ENCODE data around the gene PRXL2C. TPM values are rescaled to one million over a fixed set of nuclear protein-coding genes. Genes with fewer than 3 reads are reported as not detected.

PRXL2C gene
- total RNA-seq, 2 experiments from 2014 or later: not detected

DNA sequence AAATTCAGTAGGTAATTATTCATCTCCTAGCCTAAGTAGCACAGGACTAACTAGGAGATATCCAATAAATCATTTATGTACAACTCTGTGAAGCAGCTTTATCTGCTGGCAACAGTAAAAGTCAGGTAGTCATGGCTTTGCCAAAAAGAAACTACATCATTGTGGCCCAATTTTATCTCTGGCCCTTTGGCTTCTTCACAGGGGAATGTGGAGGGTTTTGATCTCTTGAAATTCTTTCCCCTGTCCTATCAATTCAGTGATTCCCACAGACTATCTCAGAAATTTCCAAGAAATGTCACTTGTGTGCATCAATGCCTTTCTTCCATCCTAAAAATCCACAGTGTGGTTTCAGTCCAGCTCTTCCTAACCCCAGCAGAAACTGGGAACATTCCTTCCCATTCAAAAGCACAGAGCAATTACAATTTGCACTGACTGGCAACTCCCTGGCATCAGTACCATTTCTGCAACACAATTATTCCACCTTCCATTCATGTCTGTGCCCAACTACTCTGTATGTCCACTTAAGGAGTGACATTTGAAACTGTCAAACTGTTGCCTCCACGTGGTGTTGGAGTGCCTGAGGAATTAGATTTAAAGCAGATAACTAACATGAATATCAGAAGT lies 42.0 kb downstream of the PRXL2C start:
- intact Hi-C loops (cut with micrococcal nuclease; ENCODE audit: unreplicated experiment): no loop called here
- Histone ChIP-seq H3K4me1 (ENCODE audit: insufficient read depth, low read length, poor library complexity, severe bottlenecking) (no peaks in the 10 kb centered on the region), H3K4me3 (ENCODE audit: low read depth, low read length, poor library complexity, severe bottlenecking) (no peak overlapping the region), H2AFZ (ENCODE audit: low read length) (no peak overlapping the region), H3K79me2 (ENCODE audit: insufficient read depth, low read depth, low read length) (no peaks in the 10 kb centered on the region), H4K20me1 (ENCODE audit: insufficient read depth, low read length) (no peaks in the 10 kb centered on the region), H3K27ac (ENCODE audit: low read depth, low read length, poor library complexity, severe bottlenecking) (no peak overlapping the region), H3K9me2 (ENCODE audit: insufficient read depth, low read length) (no peaks in the 10 kb centered on the region), H3K9me3 (ENCODE audit: low read length) (no peaks in the 10 kb centered on the region), H3K4me2 (ENCODE audit: low read length) (no peak overlapping the region), H3K36me3 (ENCODE audit: insufficient read depth, low read length) (no peaks in the 10 kb centered on the region)
- ChIA-PET POLR2A (no interaction called here), CTCF (ENCODE audit: unreplicated experiment) (no interaction called here)
- BruUV-seq (replicated peaks): no TSS peak
- TF ChIP-seq CTCF (conservative IDR thresholded peaks at IDR 0.05; ENCODE audit: low read length): no peak
- TF ChIP-seq EZH2phosphoT487 (IDR thresholded peaks at IDR 0.05; ENCODE audit: borderline replicate concordance, low read depth, low read length): no peak
- no peak for DNase-seq (ENCODE audit: low spot score)

GRCh38 chr9:96612105-96612965 lies 42.8 kb downstream of the PRXL2C start:
- Histone ChIP-seq H3K4me1 (ENCODE audit: insufficient read depth, low read length, poor library complexity, severe bottlenecking) (no peaks in the 10 kb centered on the region), H3K79me2 (ENCODE audit: insufficient read depth, low read depth, low read length) (no peaks in the 10 kb centered on the region), H3K4me2 (ENCODE audit: low read length) (no peak overlapping the region), H3K27ac (ENCODE audit: low read depth, low read length, poor library complexity, severe bottlenecking) (no peak overlapping the region), H3K9me3 (ENCODE audit: low read length) (no peaks in the 10 kb centered on the region), H4K20me1 (ENCODE audit: insufficient read depth, low read length) (no peaks in the 10 kb centered on the region), H3K4me3 (ENCODE audit: low read depth, low read length, poor library complexity, severe bottlenecking) (no peak overlapping the region), H2AFZ (ENCODE audit: low read length) (no peak overlapping the region), H3K9me2 (ENCODE audit: insufficient read depth, low read length) (no peaks in the 10 kb centered on the region), H3K36me3 (ENCODE audit: insufficient read depth, low read length) (no peaks in the 10 kb centered on the region)
- DNase-seq (ENCODE audit: low spot score): no peak
- no TSS peak for BruUV-seq (replicated peaks)
- intact Hi-C loops (cut with micrococcal nuclease; ENCODE audit: unreplicated experiment): no loop called here
- no peak for TF ChIP-seq EZH2phosphoT487 (IDR thresholded peaks at IDR 0.05; ENCODE audit: borderline replicate concordance, low read depth, low read length)
- no peak for TF ChIP-seq CTCF (conservative IDR thresholded peaks at IDR 0.05; ENCODE audit: low read length)
- POLR2A ChIA-PET: no interaction called here
- CTCF ChIA-PET (ENCODE audit: unreplicated experiment): no interaction called here

- no peak overlapping the region for H3K4me3 ChIP-seq (ENCODE audit: low read depth, low read length, poor library complexity, severe bottlenecking)
- no peaks in the 10 kb centered on the region for H3K9me2 ChIP-seq (ENCODE audit: insufficient read depth, low read length)
- intact Hi-C loops (cut with micrococcal nuclease; ENCODE audit: unreplicated experiment): no loop called here
- no peaks in the 10 kb centered on the region for H3K36me3 ChIP-seq (ENCODE audit: insufficient read depth, low read length)
- ChIA-PET POLR2A (interaction anchor here (0.5 kb wide), 1 partner anchor 22 kb away, joined by 3 read pairs; no protein-coding TSS in a partner anchor), CTCF (ENCODE audit: unreplicated experiment) (no interaction called here)
- H3K4me1 ChIP-seq (ENCODE audit: insufficient read depth, low read length, poor library complexity, severe bottlenecking): no peaks in the 10 kb centered on the region
- BruUV-seq (replicated peaks): no TSS peak
- H4K20me1 ChIP-seq (ENCODE audit: insufficient read depth, low read length): no peaks in the 10 kb centered on the region
- DNase-seq (ENCODE audit: low spot score): no peak
- no peak overlapping the region for H3K27ac ChIP-seq (ENCODE audit: low read depth, low read length, poor library complexity, severe bottlenecking)
- H3K4me2 ChIP-seq (ENCODE audit: low read length): no peak overlapping the region
- no peaks in the 10 kb centered on the region for H3K9me3 ChIP-seq (ENCODE audit: low read length)
- H3K79me2 ChIP-seq (ENCODE audit: insufficient read depth, low read depth, low read length): no peaks in the 10 kb centered on the region
- no peak overlapping the region for H2AFZ ChIP-seq (ENCODE audit: low read length)
- no peak for TF ChIP-seq CTCF (conservative IDR thresholded peaks at IDR 0.05; ENCODE audit: low read length)
- no peak for TF ChIP-seq EZH2phosphoT487 (IDR thresholded peaks at IDR 0.05; ENCODE audit: borderline replicate concordance, low read depth, low read length)
Observed at GRCh38 chr9:96611302-96611701, 43.8 kb downstream of the PRXL2C start.
